HG03159 (cell line): Measurements from ENCODE around the gene PPIC.

Source experiments
- ATAC-seq: cut with Tn5 transposase; IDR thresholded peaks from one replicate; pipeline ENCODE4 v1.9.1; 2021; ENCODE audit warnings: mild to moderate bottlenecking, moderate library complexity; ENCODE audit not compliant: unreplicated experiment

The PPIC gene

DNA sequence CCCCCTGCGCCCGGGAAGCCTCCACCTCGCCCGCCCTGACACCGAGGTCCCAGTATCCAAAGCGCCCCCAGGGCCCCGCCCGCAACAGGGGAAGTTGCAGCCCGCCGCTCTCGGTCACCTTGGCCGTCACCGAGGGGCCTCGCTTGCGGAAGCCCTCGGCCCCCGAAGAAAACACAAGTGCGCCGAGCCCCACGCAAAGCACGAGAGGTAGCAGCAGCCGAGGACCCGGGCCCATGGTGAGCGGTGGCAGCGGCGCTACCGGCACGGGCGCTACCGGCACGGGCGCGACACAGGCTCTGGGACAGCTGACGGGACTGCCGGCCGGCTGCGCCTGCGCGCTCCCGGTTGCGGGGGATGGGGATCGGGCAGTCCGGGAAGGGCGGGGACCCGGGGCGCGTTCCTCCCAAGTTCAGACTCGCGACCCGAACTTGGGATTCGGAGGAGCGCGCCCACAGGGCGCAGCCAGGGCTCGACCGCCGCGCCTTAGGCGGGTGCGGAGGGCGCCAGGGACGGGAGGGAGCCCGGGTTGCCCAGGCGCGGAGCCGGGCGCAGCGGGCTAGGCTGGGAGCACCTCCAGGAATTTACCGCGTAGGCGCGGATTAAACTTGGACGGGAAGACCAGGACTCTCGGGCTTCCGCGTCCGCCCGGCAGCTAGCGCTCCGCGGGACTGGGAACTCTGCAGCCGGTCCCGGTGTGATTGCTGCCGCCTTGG lies at the start of gene PPIC:
PPIC (minus strand) TSS at position 335 of the 713 bp plus-strand sequence; CDS start at position 235, 100 bp downstream.
- peak; percentile 51 for ATAC-seq

DNA sequence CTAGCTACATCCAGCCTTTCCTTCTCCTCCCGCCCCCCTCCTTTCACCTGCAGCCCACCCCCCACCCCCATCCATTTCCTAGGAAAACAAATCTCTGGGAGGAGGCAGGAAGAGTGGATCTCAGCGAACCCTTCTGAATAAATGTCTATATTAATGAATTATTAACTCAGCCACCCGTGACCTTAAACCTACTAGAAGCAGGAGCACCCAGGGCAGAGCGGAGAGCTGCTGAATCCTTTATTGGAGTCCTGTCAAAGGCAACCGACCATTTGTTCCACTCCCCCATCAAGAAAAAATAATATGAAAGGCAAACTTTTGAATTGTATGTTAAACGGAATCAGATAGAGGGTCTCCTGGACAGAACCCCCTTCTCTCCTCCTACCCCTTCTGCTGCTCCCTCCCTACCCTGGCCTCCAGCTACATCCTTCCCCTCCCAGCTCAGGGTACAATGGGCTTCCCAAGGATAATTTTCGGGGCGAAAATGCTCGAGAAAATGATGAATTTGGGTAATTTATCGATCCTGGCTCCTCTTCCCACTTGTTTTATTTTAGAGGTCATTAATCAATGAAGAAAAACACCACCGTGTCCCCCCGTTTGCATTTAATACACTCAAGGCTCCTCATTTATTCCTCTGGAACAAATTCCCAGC lies 49.2 kb upstream of the PPIC start:
- no peak for ATAC-seq

- no peak for ATAC-seq
Measured at GRCh38 chr5:123084730-123085605, 48.4 kb upstream of the PPIC start.

GRCh38 chr5:123083298-123083697 lies 46.8 kb upstream of the PPIC start:
- ATAC-seq = no peak

DNA sequence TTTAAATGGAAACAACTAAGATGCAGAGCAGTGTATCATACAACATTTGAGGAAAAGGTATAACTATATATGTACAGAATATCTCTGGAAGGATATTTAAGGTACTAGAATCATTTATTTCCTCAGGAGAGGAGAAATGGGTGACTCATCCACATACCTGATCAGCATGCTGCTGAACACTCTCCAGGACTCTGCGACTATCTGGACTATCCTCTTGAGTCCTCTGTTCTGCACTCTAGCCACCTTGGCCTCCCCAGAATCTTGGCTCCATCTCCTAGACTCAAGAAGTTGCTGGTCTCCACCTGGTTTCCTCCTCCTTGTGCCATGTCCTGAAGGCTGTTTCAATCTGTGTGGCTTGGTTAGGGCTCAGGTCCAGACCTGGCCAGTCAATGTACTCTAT lies 43.7 kb upstream of the PPIC start:
- ATAC-seq = no peak

GRCh38 chr5:123075521-123076163 lies 39.1 kb upstream of the PPIC start:
- ATAC-seq = no peak

DNA sequence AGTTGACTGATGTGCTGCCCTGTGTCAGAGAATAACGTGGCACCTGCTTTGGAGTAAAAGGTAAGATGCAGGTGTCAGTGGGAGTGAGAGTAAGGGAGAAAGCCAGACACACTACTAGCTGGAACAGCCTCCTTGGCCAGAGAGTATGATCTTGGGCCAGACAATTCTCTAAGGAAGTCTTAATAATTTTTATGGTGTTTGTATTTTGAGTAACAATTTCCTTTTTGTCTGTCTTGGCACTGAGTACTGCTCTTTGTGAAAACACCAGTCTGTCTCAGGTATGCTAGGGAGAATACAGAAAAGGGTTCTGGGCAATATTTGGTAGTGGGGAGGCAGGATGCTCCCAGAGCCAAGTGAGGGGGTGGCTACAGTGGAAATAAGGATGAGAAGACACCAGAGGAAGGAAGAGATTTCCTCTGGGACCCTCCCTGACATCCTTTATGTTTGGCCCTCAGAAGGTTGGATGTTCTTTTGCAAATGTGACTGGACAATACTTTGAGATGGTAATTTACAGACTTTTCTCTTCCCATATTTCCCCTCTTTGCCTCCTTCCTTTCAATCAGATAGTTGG lies 31.9 kb upstream of the PPIC start:
- no peak for ATAC-seq

GRCh38 chr5:123066016-123066415 lies 29.5 kb upstream of the PPIC start:
- no peak for ATAC-seq

- ATAC-seq = no peak
Measured at GRCh38 chr5:123059455-123059854, 22.9 kb upstream of the PPIC start.

DNA sequence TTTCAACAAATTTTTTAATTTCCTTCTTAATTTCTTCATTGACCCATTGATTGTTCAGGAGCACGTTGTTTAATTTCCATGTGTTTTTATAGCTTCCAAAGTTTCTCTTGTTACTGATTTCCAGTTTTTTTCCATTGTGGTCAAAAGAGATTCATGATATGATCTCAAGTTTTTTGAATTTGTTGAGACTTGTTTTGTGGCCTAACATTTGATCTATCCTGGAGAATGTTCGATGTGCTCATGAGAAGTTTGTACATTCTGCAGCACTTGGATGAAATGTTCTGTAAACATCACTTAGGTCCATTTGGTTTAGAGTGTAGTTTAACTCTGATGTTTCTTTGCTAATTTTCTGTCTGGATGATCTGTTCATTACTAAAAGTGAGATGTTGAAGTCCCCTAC lies 14.7 kb upstream of the PPIC start:
- no peak for ATAC-seq

GRCh38 chr5:123047706-123048105 lies 11.2 kb upstream of the PPIC start:
- no peak for ATAC-seq

DNA sequence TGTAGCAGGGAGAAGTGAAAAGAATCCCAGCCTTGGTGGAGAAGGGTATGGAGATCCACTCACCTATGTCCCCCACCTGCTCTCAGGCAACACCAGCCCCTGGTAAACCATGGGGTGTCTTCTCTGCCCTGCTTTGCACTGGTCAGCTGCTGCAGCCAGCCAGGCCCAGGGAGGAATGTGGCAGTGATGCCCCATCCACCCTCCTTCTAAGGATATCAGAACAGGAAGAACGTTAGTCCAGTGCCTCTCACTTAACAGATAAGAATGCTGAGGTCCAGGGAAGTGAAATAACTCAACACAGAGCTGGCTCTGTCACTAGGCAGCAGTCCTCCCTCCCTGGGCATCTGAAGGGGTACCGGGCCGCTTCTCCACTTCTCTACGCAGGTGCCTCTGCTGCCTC lies 9.7 kb upstream of the PPIC start:
- ATAC-seq = no peak

GRCh38 chr5:123044926-123045617 lies 8.5 kb upstream of the PPIC start:
- ATAC-seq = no peak

GRCh38 chr5:123039673-123040072 lies 3.1 kb upstream of the PPIC start:
- ATAC-seq = no peak

DNA sequence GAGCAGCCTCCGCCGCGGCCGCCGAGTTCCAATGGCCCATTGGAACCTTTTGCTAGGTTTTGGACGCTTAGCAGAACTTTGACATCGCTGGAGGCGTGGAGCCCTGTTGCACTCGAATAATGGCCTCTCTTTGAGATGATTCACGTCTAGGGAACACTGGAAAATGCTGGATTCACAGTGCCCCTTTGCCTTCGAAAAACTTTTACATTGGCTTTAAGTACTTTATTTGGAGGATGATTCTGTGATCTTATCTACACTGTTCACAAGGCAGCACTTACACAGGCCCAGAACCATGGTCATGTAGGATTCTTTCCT lies 536 bp upstream of the PPIC start:
- no peak for ATAC-seq

GRCh38 chr5:123035918-123036390 lies 571 bp downstream of the PPIC start:
- peak; percentile 13 for ATAC-seq

GRCh38 chr5:123035360-123035917 lies 1.1 kb downstream of the PPIC start:
- peak; percentile 36 for ATAC-seq

DNA sequence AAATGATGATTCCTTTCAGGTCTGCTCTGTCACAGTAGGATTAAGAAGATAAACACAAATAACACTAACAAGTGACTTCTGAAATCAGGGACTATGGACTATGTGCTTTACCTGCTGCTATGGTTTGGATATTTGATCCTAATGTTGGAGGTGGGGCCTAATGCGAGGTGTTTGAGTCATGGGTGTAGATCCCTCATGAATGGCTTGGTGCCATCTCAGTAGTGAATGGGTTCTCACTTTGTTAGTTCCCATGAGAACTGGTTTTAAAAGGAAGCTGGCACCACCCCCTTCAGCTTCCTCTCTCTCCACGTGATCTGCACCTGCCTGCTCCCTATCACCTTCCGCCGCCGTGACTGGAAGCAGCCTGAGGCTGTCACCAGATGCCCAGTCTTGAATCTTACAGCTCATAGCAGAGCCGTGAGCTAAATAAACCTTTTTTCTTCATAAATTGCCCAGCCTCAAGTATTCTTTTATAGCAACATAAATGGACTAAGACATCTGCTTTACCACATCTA lies 3.3 kb downstream of the PPIC start:
- ATAC-seq = no peak

DNA sequence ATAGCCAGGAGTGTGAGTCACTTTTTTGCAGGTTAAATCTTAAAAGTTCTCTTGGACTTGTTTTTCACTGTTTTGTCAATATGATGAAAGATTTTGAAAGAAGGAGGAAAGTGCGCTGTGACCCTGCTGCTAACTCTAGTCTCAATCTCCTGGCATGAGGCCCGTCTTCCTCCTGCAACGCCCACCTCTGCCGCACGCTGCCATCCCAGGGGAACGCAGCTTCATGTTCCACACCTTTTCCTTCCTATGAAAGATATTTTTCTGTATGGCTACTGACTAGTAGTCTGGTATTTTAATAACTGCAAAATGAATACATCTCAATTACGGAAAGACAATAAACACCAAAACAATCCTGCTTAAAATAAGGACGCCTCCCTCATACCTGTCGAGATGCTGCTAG lies 8.3 kb downstream of the PPIC start:
- ATAC-seq = no peak

DNA sequence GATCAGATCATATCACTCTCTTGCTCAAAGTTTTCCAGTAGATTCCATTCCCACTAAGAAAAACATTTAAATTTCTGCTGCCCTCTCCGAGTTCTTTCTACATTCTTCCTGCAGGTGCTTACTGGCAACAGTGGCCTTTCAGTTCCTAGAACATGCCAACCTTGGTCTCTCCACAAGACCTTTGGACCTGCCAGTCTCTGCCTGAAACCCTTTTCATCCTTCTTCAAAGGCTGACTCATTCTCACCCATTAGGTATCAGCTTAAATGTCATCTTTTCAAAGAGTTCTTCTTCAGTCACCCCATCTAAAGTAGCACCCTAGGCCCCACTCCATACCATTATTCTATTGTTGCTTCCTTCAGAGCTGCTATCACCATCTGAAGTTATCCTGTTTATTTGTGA lies 21.8 kb downstream of the PPIC start:
- no peak for ATAC-seq
